ENCODE results near the gene ESPN. TPM values are rescaled to one million over a fixed set of nuclear protein-coding genes. Genes with fewer than 3 reads are reported as not detected.
A peak's percentile ranks its signal among the peaks of the same experiment; 100 is the strongest.

The ESPN gene
- total and polyA plus RNA-seq, 4 donors = 0.66 to 7.4 (median 3.3) TPM

GRCh38 chr1:6408023-6408422, 16.6 kb upstream of the ESPN start:
- H3K4me3 ChIP-seq (ENCODE audit: low read depth, low read length) = no peak overlapping the region
- DNase-seq (ENCODE audit: low read depth in 4 of 6, low spot score in 6 of 6) = no peak
- H3K36me3 ChIP-seq (ENCODE audit: control insufficient read depth, insufficient read depth, low read length) = no peaks in the 10 kb centered on the region
- no CpG with 5 or more reads among the region's 6 CpGs for WGBS (ENCODE audit: insufficient coverage)
- no peaks in the 10 kb centered on the region for H3K9me3 ChIP-seq (ENCODE audit: control insufficient read depth, insufficient read depth, low read length)
- peaks cover 5% of the 10 kb centered on the region for H3K27me3 ChIP-seq (ENCODE audit: control insufficient read depth, insufficient read depth, low read length)
- no peaks in the 10 kb centered on the region for H3K4me1 ChIP-seq (ENCODE audit: control insufficient read depth, insufficient read depth, low read length)
- H3K27ac ChIP-seq (ENCODE audit: low read depth, low read length) = no peak overlapping the region

GRCh38 chr1:6409053-6409452, 15.5 kb upstream of the ESPN start:
- no peak overlapping the region for H3K27ac ChIP-seq (ENCODE audit: low read depth, low read length)
- peaks cover 5% of the 10 kb centered on the region for H3K27me3 ChIP-seq (ENCODE audit: control insufficient read depth, insufficient read depth, low read length)
- no peaks in the 10 kb centered on the region for H3K4me1 ChIP-seq (ENCODE audit: control insufficient read depth, insufficient read depth, low read length)
- no peak overlapping the region for H3K4me3 ChIP-seq (ENCODE audit: low read depth, low read length)
- no peaks in the 10 kb centered on the region for H3K9me3 ChIP-seq (ENCODE audit: control insufficient read depth, insufficient read depth, low read length)
- no peaks in the 10 kb centered on the region for H3K36me3 ChIP-seq (ENCODE audit: control insufficient read depth, insufficient read depth, low read length)
- 88% methylated on average over 1 of the region's 4 CpGs for WGBS (ENCODE audit: insufficient coverage)
- no peak for DNase-seq (ENCODE audit: low read depth in 4 of 6, low spot score in 6 of 6)

- peaks cover 12% of the 10 kb centered on the region for H3K27me3 ChIP-seq (ENCODE audit: control insufficient read depth, insufficient read depth, low read length)
These were observed 14.8 kb upstream of the ESPN start for GRCh38 chr1:6409733-6410132.

GRCh38 chr1:6410248-6410893, 14.2 kb upstream of the ESPN start:
- Histone ChIP-seq H3K36me3 (ENCODE audit: control insufficient read depth, insufficient read depth, low read length) (no peaks in the 10 kb centered on the region), H3K27me3 (ENCODE audit: control insufficient read depth, insufficient read depth, low read length) (peaks cover 14% of the 10 kb centered on the region), H3K9me3 (ENCODE audit: control insufficient read depth, insufficient read depth, low read length) (no peaks in the 10 kb centered on the region), H3K27ac (ENCODE audit: low read depth, low read length) (no peak overlapping the region), H3K4me3 (ENCODE audit: low read depth, low read length) (no peak overlapping the region), H3K4me1 (ENCODE audit: control insufficient read depth, insufficient read depth, low read length) (peaks cover 8% of the 10 kb centered on the region)
- 89% methylated on average over 7 of the region's 13 CpGs for WGBS (ENCODE audit: insufficient coverage)
- no peak for DNase-seq (ENCODE audit: low read depth in 4 of 6, low spot score in 6 of 6)

More at GRCh38 chr1:6409733-6410132, 14.8 kb upstream of the ESPN start:
- Histone ChIP-seq H3K4me1 (ENCODE audit: control insufficient read depth, insufficient read depth, low read length) (peaks cover 6% of the 10 kb centered on the region), H3K4me3 (ENCODE audit: low read depth, low read length) (no peak overlapping the region), H3K27ac (ENCODE audit: low read depth, low read length) (no peak overlapping the region), H3K9me3 (ENCODE audit: control insufficient read depth, insufficient read depth, low read length) (no peaks in the 10 kb centered on the region), H3K36me3 (ENCODE audit: control insufficient read depth, insufficient read depth, low read length) (no peaks in the 10 kb centered on the region)
- no peak for DNase-seq (ENCODE audit: low read depth in 4 of 6, low spot score in 6 of 6)
- no CpG with 5 or more reads among the region's 6 CpGs for WGBS (ENCODE audit: insufficient coverage)

- Histone ChIP-seq H3K36me3 (ENCODE audit: control insufficient read depth, insufficient read depth, low read length) (no peaks in the 10 kb centered on the region), H3K9me3 (ENCODE audit: control insufficient read depth, insufficient read depth, low read length) (no peaks in the 10 kb centered on the region), H3K27ac (ENCODE audit: low read depth, low read length) (no peak overlapping the region), H3K4me3 (ENCODE audit: low read depth, low read length) (no peak overlapping the region), H3K4me1 (ENCODE audit: control insufficient read depth, insufficient read depth, low read length) (peaks cover 8% of the 10 kb centered on the region), H3K27me3 (ENCODE audit: control insufficient read depth, insufficient read depth, low read length) (peaks cover 38% of the 10 kb centered on the region)
- WGBS (ENCODE audit: insufficient coverage) = 76% methylated on average over 6 of the region's 6 CpGs
- DNase-seq (ENCODE audit: low read depth in 4 of 6, low spot score in 6 of 6) = no peak
These were observed 11.7 kb upstream of the ESPN start for GRCh38 chr1:6412896-6413295.

GRCh38 chr1:6414443-6414844, 10.1 kb upstream of the ESPN start:
- H3K4me3 ChIP-seq (ENCODE audit: low read depth, low read length) = no peak overlapping the region
- H3K9me3 ChIP-seq (ENCODE audit: control insufficient read depth, insufficient read depth, low read length) = no peaks in the 10 kb centered on the region
- peak in 1 of 6 donors; percentile 70 for DNase-seq (ENCODE audit: low read depth in 4 of 6, low spot score in 6 of 6)
- H3K27ac ChIP-seq (ENCODE audit: low read depth, low read length) = no peak overlapping the region
- 8% methylated on average over 13 of the region's 15 CpGs for WGBS (ENCODE audit: insufficient coverage)
- H3K4me1 ChIP-seq (ENCODE audit: control insufficient read depth, insufficient read depth, low read length) = peaks cover 10% of the 10 kb centered on the region
- H3K36me3 ChIP-seq (ENCODE audit: control insufficient read depth, insufficient read depth, low read length) = no peaks in the 10 kb centered on the region
- peaks cover 52% of the 10 kb centered on the region for H3K27me3 ChIP-seq (ENCODE audit: control insufficient read depth, insufficient read depth, low read length)

- no peaks in the 10 kb centered on the region for H3K9me3 ChIP-seq (ENCODE audit: control insufficient read depth, insufficient read depth, low read length)
- H3K27me3 ChIP-seq (ENCODE audit: control insufficient read depth, insufficient read depth, low read length) = peaks cover 57% of the 10 kb centered on the region
- H3K4me3 ChIP-seq (ENCODE audit: low read depth, low read length) = no peak overlapping the region
- no peak overlapping the region for H3K27ac ChIP-seq (ENCODE audit: low read depth, low read length)
- WGBS (ENCODE audit: insufficient coverage) = 72% methylated on average over 11 of the region's 17 CpGs
- no peak for DNase-seq (ENCODE audit: low read depth in 4 of 6, low spot score in 6 of 6)
- H3K4me1 ChIP-seq (ENCODE audit: control insufficient read depth, insufficient read depth, low read length) = peaks cover 16% of the 10 kb centered on the region
- no peaks in the 10 kb centered on the region for H3K36me3 ChIP-seq (ENCODE audit: control insufficient read depth, insufficient read depth, low read length)
These were observed 9.5 kb upstream of the ESPN start for GRCh38 chr1:6414881-6415626.

GRCh38 chr1:6416295-6416656, 8.3 kb upstream of the ESPN start:
- Histone ChIP-seq H3K4me3 (ENCODE audit: low read depth, low read length) (no peak overlapping the region), H3K27me3 (ENCODE audit: control insufficient read depth, insufficient read depth, low read length) (peaks cover 69% of the 10 kb centered on the region), H3K27ac (ENCODE audit: low read depth, low read length) (no peak overlapping the region), H3K4me1 (ENCODE audit: control insufficient read depth, insufficient read depth, low read length) (peaks cover 25% of the 10 kb centered on the region), H3K36me3 (ENCODE audit: control insufficient read depth, insufficient read depth, low read length) (no peaks in the 10 kb centered on the region), H3K9me3 (ENCODE audit: control insufficient read depth, insufficient read depth, low read length) (no peaks in the 10 kb centered on the region)
- 81% methylated on average over 7 of the region's 8 CpGs for WGBS (ENCODE audit: insufficient coverage)
- DNase-seq (ENCODE audit: low read depth in 4 of 6, low spot score in 6 of 6) = no peak

- Histone ChIP-seq H3K4me3 (ENCODE audit: low read depth, low read length) (no peak overlapping the region), H3K36me3 (ENCODE audit: control insufficient read depth, insufficient read depth, low read length) (no peaks in the 10 kb centered on the region), H3K27me3 (ENCODE audit: control insufficient read depth, insufficient read depth, low read length) (peaks cover 75% of the 10 kb centered on the region), H3K27ac (ENCODE audit: low read depth, low read length) (no peak overlapping the region), H3K4me1 (ENCODE audit: control insufficient read depth, insufficient read depth, low read length) (peaks cover 25% of the 10 kb centered on the region), H3K9me3 (ENCODE audit: control insufficient read depth, insufficient read depth, low read length) (no peaks in the 10 kb centered on the region)
- WGBS (ENCODE audit: insufficient coverage) = 90% methylated on average over 5 of the region's 5 CpGs
- DNase-seq (ENCODE audit: low read depth in 4 of 6, low spot score in 6 of 6) = no peak
These were observed 7.7 kb upstream of the ESPN start for GRCh38 chr1:6416906-6417305.

All from spinal cord (tissue), 10 donors.